HepG2 (cell line): Measurements from ENCODE around the gene HDAC4.

Experiments used
- POLR2AphosphoS5 ChIP-seq: IDR thresholded peaks from 2 replicates; pipeline ENCODE4 v1.6.1; 2012; ENCODE audit warnings: low read depth, low read length
- TF ChIP-seq, protein P1 (sequence below): sonication (generic); formaldehyde crosslinking; IDR thresholded peaks from 2 replicates; pipeline ENCODE4 v1.4.0; 2020; ENCODE audit warnings: missing genetic modification reagents
- TF ChIP-seq, protein P2 (sequence below): IDR thresholded peaks from 2 replicates; pipeline ENCODE4 v1.6.1; 2012; ENCODE audit warnings: low read depth, low read length, improper control_type of control experiment

GRCh38 chr2:239119346-239120126, 281.3 kb downstream of the HDAC4 start:
- no peak for TF ChIP-seq POLR2AphosphoS5
- TF ChIP-seq, protein P1, sequence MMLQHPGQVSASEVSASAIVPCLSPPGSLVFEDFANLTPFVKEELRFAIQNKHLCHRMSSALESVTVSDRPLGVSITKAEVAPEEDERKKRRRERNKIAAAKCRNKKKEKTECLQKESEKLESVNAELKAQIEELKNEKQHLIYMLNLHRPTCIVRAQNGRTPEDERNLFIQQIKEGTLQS (CRISPR knock-in tag): no peak
- TF ChIP-seq, protein P2, sequence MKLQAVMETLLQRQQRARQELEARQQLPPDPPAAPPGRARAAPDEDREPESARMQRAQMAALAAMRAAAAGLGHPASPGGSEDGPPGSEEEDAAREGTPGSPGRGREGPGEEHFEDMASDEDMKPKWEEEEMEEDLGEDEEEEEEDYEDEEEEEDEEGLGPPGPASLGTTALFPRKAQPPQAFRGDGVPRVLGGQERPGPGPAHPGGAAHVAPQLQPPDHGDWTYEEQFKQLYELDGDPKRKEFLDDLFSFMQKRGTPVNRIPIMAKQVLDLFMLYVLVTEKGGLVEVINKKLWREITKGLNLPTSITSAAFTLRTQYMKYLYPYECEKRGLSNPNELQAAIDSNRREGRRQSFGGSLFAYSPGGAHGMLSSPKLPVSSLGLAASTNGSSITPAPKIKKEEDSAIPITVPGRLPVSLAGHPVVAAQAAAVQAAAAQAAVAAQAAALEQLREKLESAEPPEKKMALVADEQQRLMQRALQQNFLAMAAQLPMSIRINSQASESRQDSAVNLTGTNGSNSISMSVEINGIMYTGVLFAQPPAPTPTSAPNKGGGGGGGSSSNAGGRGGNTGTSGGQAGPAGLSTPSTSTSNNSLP: no peak
